Fibroblast of villous mesenchyme (primary cell): Measurements from ENCODE around the gene PIAS3. TPM values are rescaled to one million over a fixed set of nuclear protein-coding genes. Genes with fewer than 3 reads are reported as not detected.

Experiments
- DNase-seq: peaks from one replicate; pipeline ENCODE4 v3.0.0-alpha.2; 2010; ENCODE audit warnings: low read depth
- H3K4me3 ChIP-seq: 2 replicates; pipeline ENCODE4 v1.5.1; 2011; ENCODE audit warnings: low read depth, mild to moderate bottlenecking, low read length
- total RNA-seq: library from RNA; depleted of rRNA; stranded (reverse); fragments of >200 nt; gene quantifications from 2 replicates; pipeline ENCODE4 v1.2.3, GENCODE V29; 2012
- TF ChIP-seq, protein P1 (sequence below): IDR thresholded peaks from 2 replicates; pipeline ENCODE4 v1.5.1; 2012; ENCODE audit warnings: low read depth, mild to moderate bottlenecking, low read length; ENCODE audit not compliant: insufficient read depth

PIAS3 gene
- total RNA-seq, 1 donor = 15.5 TPM

DNA sequence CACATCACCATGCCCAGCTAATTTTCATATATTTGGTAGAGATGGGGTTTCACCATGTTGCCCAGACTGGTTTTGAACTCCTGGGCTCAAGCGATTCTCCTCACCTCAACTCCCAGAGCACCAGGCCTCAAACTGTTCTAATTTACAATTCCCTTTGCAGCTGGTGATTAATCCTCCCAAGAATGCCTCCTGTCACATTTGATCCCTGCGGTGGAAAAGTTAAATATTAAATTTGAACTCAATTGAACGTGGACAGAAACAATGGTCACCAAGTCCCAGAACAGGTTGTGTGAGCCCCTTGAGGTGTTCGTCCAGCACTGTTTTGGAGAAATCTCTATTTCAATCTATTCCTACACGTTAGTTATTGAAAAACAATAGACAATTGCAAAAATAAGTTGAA is 28.8 kb upstream of the PIAS3 start:
- TF ChIP-seq, protein P1, sequence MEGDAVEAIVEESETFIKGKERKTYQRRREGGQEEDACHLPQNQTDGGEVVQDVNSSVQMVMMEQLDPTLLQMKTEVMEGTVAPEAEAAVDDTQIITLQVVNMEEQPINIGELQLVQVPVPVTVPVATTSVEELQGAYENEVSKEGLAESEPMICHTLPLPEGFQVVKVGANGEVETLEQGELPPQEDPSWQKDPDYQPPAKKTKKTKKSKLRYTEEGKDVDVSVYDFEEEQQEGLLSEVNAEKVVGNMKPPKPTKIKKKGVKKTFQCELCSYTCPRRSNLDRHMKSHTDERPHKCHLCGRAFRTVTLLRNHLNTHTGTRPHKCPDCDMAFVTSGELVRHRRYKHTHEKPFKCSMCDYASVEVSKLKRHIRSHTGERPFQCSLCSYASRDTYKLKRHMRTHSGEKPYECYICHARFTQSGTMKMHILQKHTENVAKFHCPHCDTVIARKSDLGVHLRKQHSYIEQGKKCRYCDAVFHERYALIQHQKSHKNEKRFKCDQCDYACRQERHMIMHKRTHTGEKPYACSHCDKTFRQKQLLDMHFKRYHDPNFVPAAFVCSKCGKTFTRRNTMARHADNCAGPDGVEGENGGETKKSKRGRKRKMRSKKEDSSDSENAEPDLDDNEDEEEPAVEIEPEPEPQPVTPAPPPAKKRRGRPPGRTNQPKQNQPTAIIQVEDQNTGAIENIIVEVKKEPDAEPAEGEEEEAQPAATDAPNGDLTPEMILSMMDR = no peak
- no peak for DNase-seq
- H3K4me3 ChIP-seq = no peak overlapping the region

DNA sequence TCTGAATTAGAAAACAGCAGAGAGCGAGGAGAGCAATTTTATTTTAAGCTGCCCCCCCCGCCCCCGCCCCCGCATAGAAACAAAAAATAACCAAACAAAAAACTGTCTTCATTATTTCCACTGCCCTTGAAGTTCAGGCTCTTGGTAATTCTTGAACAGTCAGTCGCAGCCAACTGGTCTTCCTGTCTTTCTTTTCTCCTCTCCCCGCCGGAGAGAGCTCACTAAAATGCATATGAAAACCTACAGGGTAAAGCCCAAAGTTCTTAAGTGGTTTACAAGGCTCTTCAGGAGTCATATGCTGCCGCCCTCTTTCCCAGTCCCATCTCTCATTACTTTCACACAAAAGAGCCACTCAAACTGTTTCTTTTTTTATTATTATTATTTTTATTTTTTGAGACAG is 27.9 kb upstream of the PIAS3 start:
- no peak overlapping the region for H3K4me3 ChIP-seq
- no peak for DNase-seq
- TF ChIP-seq, protein P1 = no peak

DNA sequence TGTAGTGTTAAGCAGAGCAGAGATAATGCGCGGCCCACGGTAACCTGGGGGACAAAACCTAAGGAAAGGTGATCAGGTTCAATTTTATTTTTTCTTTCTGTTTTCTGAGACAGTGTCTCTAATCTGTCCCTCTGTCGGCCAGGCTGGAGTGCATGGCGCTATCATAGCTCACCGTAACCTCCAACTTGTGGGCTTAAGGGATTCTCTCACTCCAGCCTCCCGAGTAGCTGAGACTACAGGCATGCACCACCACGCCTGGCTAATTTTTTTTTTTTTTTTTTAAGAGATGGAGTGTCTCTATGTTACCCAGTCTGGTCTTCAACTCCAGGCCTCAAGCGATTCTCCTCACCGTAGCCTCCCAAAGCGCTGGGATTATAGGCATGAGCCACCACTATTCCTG is 27.5 kb upstream of the PIAS3 start:
- peak overlapping the region; percentile 82 for H3K4me3 ChIP-seq
- DNase-seq = no peak
- TF ChIP-seq, protein P1 = no peak

DNA sequence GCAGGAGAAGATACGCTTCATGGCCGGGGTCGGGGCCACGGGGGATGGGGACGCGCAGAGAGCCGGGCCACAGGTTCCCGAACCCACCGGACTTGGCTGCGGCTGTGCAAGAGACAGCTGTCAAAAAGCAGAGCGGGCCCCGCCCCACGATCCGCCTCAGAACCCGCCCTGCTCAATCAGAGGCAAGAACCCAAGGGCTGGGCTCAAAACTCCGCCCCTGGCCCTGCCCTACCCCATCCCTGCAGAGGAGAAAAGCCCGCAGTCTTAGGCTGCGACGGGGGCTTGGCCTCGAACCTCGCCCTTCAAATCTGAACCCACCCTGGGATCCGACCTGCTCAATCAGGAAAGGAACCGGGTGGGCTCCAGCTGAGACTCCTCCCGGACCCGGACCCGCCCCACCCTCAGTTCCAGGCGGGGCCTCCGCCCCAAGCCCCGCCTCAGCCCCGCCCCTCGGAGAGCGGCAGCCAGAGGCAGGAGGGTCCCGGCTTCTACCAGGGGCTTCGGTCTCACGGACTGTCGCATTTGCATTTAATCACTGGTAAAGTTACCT is 26.9 kb upstream of the PIAS3 start, which contains the start of gene ANKRD35:
ANKRD35 (minus strand) TSS at position 129 of the 550 bp plus-strand sequence; CDS start at position 21, 108 bp downstream.
- H3K4me3 ChIP-seq = peak within 1 kb of the TSS; percentile 82
- TF ChIP-seq, protein P1 = no peak
- DNase-seq = peak; percentile 44

DNA sequence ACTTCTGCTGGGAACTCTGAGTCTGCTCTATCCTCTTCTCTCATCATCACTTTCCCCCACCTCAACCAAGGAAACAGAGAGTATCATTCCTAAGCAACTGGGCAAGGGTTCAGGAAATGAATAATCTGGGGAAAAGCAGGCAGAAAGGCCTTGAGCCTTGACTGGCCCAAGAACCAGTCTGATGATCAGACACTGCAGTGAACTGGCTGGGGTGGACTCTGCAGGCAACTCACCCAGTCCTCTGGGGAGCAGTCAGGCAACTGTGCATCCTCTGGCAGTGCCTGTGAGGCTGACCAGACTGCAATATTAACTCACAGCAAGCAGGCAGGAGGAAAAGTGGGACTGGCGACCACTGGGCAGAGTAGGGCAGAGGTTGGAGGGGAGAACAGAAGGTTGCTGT is 25.8 kb upstream of the PIAS3 start:
- DNase-seq = no peak

DNA sequence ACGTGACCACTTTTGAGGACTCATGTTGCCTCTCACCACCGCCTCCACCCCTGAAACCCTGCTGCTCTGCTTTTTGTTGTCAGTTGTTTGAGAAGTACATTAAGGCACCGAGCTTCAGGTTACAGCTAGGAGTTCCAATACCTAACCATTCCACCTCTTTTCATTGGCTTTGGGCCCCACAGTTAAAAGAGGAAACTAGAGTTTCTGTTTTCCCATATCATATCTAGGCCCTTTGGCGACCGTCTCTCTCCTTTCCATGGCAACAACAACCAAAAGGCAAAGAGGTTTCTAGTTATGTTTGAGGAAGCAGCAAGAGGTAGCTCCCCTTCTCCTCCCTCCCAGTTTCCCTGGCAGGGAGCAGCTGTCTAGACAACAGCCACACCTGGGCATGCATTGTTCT is 20.9 kb upstream of the PIAS3 start:
- DNase-seq = no peak
- TF ChIP-seq, protein P1 = no peak
- no peak overlapping the region for H3K4me3 ChIP-seq

More for the DNA sequence above, 25.8 kb upstream of the PIAS3 start:
- TF ChIP-seq, protein P1 = no peak
- H3K4me3 ChIP-seq = no peak overlapping the region

DNA sequence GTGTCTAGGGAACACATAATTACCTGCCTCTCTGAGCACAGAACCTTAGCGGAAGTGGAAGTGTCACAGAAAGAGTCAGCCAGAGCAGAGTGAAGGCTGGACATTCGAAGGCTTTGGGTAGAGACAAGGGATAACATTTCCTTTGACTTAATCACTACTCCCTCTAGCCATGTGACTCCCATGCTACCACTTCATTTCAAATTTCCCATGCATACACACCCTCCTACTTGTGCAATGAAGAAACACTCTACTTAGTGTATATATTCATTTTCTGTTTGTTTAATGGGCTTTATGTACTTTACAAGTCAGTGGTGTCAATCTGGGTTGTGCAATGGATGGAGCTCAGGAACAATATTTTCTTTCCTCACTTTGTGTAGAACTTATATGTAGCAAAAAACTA is 19.8 kb upstream of the PIAS3 start:
- TF ChIP-seq, protein P1 = no peak
- H3K4me3 ChIP-seq = no peak overlapping the region
- DNase-seq = peak; percentile 18
